Measurements from ENCODE around the gene CCDC174. TPM values are rescaled to one million over a fixed set of nuclear protein-coding genes. Genes with fewer than 3 reads are reported as not detected.

The CCDC174 gene
- total and polyA plus RNA-seq, 10 of the 15 experiments (the other 5 are each of a cell fraction or from before 2014, with no cell fraction given) = 11.6 to 31.3 (median 19.1) TPM

- Histone ChIP-seq H3K27me3 (replicated peaks in 1 of 2; ENCODE audit: control insufficient read depth in 2 of 2, insufficient read depth in 2 of 2, low read length in 1 of 2) (no peaks in the 10 kb centered on the region), H3K36me3 (ENCODE audit: control insufficient read depth in 2 of 2, insufficient read depth in 2 of 2, low read length in 1 of 2) (peaks cover 2% of the 10 kb centered on the region in 2 experiments; a peak in 3 of 4 replicates), H3K4me1 (ENCODE audit: control insufficient read depth, insufficient read depth, low read length) (peaks cover 6% of the 10 kb centered on the region; the same call in 1 of the 2 replicates), H2AFZ (ENCODE audit: control insufficient read depth, low read depth, low read length) (no peak overlapping the region), H3K4me2 (ENCODE audit: control insufficient read depth, insufficient read depth) (no peak overlapping the region), H4K20me1 (ENCODE audit: control insufficient read depth, insufficient read depth) (no peaks in the 10 kb centered on the region), H3K4me3 (no peak overlapping the region), H3K79me2 (ENCODE audit: control insufficient read depth, insufficient read depth, low read length) (no peaks in the 10 kb centered on the region), H3K9me3 (replicated peaks; ENCODE audit: control insufficient read depth, insufficient read depth, low read length) (no peaks in the 10 kb centered on the region), H3K9ac (ENCODE audit: control insufficient read depth, insufficient read depth, low read length) (no peak overlapping the region), H3K27ac (ENCODE audit: control insufficient read depth, insufficient read depth) (no peak overlapping the region)
- in situ Hi-C loops (cut with MboI) (no loop called here), intact Hi-C loops (cut with micrococcal nuclease; ENCODE audit: unreplicated experiment) (no loop called here)
- DNase-seq (ENCODE audit: low read depth, low spot score) (no peak), FAIRE-seq (no peak), ATAC-seq (no peak)
- POLR2A ChIA-PET = no interaction called here
- 86% methylated on average over 3 of the region's 3 CpGs for WGBS (ENCODE audit: insufficient coverage, insufficient replicate concordance, low lambda C conversion rate, missing lambda C conversion rate)
- BruUV-seq (replicated peaks) = no TSS peak
- TF ChIP-seq PAX5 (IDR thresholded peaks at IDR 0.05; ENCODE audit: borderline replicate concordance, low read depth, low read length) (no peak), NRF1 (conservative IDR thresholded peaks at IDR 0.05; ENCODE audit: low read depth, low read length) (no peak), NR2C2 (IDR thresholded peaks at IDR 0.05; ENCODE audit: borderline replicate concordance, control insufficient read depth, insufficient read length, low read depth) (no peak), IRF3 (IDR thresholded peaks at IDR 0.05) (no peak), POLR2AphosphoS5 (IDR thresholded peaks at IDR 0.05; ENCODE audit: low read length) (no peak)
- SMC1A ChIA-PET (ENCODE audit: uncharacterized antibody, unreplicated experiment) = interaction anchor here (1.6 kb wide), 1 partner anchor 10 kb away, joined by 5 read pairs; no protein-coding TSS in a partner anchor
- RAD21 ChIA-PET (ENCODE audit: unreplicated experiment) = interaction anchor here (0.9 kb wide), 1 partner anchor 80 kb away, joined by 3 read pairs; no protein-coding TSS in a partner anchor
- CTCF ChIA-PET = interaction anchor here (0.9 kb wide), 1 partner anchor 26 kb away, joined by 3 read pairs; the partner anchor contains the start of gene C3orf20
These were observed 49.3 kb downstream of the CCDC174 start for GRCh38 chr3:14700891-14701290.

- 89% methylated on average over 4 of the region's 4 CpGs for WGBS (ENCODE audit: insufficient coverage, insufficient replicate concordance, low lambda C conversion rate, missing lambda C conversion rate)
- intact Hi-C loops (cut with micrococcal nuclease; ENCODE audit: unreplicated experiment) = no loop called here
- ATAC-seq (no peak), FAIRE-seq (no peak), DNase-seq (ENCODE audit: low read depth, low spot score) (no peak)
- ChIA-PET RAD21 (ENCODE audit: unreplicated experiment) (no interaction called here), POLR2A (no interaction called here), SMC1A (ENCODE audit: uncharacterized antibody, unreplicated experiment) (no interaction called here), CTCF (no interaction called here)
- BruUV-seq (replicated peaks) = no TSS peak
- H3K4me3 ChIP-seq = no peak overlapping the region
- H3K79me2 ChIP-seq (ENCODE audit: control insufficient read depth, insufficient read depth, low read length) = no peaks in the 10 kb centered on the region
- H3K9ac ChIP-seq (ENCODE audit: control insufficient read depth, insufficient read depth, low read length) = no peak overlapping the region
- no peak overlapping the region for H2AFZ ChIP-seq (ENCODE audit: control insufficient read depth, low read depth, low read length)
- no peaks in the 10 kb centered on the region for H3K27me3 ChIP-seq (replicated peaks in 1 of 2; ENCODE audit: control insufficient read depth in 2 of 2, insufficient read depth in 2 of 2, low read length in 1 of 2)
- TF ChIP-seq CEBPB (IDR thresholded peaks at IDR 0.05; ENCODE audit: borderline replicate concordance in 1 of 2, low read depth in 2 of 2, low read length in 2 of 2) (no peak), BCLAF1 (IDR thresholded peaks at IDR 0.05) (no peak)
- peaks cover 6% of the 10 kb centered on the region; the same call in 1 of the 2 replicates for H3K4me1 ChIP-seq (ENCODE audit: control insufficient read depth, insufficient read depth, low read length)
- H4K20me1 ChIP-seq (ENCODE audit: control insufficient read depth, insufficient read depth) = no peaks in the 10 kb centered on the region
- no peak overlapping the region for H3K27ac ChIP-seq (ENCODE audit: control insufficient read depth, insufficient read depth)
- peaks cover 2% of the 10 kb centered on the region in 2 experiments; a peak in 3 of 4 replicates for H3K36me3 ChIP-seq (ENCODE audit: control insufficient read depth in 2 of 2, insufficient read depth in 2 of 2, low read length in 1 of 2)
- in situ Hi-C loops (cut with MboI) = no loop called here
- no peaks in the 10 kb centered on the region for H3K9me3 ChIP-seq (replicated peaks; ENCODE audit: control insufficient read depth, insufficient read depth, low read length)
- H3K4me2 ChIP-seq (ENCODE audit: control insufficient read depth, insufficient read depth) = no peak overlapping the region
These were observed 50.1 kb downstream of the CCDC174 start for GRCh38 chr3:14701676-14702075.
